Endothelial cell of umbilical vein (primary cell): ENCODE data around the gene PIGT. TPM values are rescaled to one million over a fixed set of nuclear protein-coding genes. Genes with fewer than 3 reads are reported as not detected.

ENCODE experiments used
- BruUV-seq: library from RNA; stranded (reverse); fragments of 400-500 nt; replicated peaks from 2 replicates; lab custom pipeline; 2021; lab: Mats Ljungman, UMichigan
- CTCF ChIA-PET: fragments of 300-600, 350-600 bp; sonication (Branson Sonifier 250); formaldehyde crosslinking; loops from one replicate; lab custom pipeline; 2021; ENCODE audit warnings: antibody characterized with exemption, inconsistent platforms; lab: Charles Lee
- POLR2A ChIA-PET: fragments of 300-600, 350-600 bp; sonication (Branson Sonifier 250); formaldehyde crosslinking; loops from one replicate; lab custom pipeline; 2021; ENCODE audit warnings: antibody characterized with exemption, inconsistent platforms; lab: Charles Lee
- DNase-seq: peaks from one replicate; pipeline ENCODE4 v3.0.0-alpha.2; 2011; ENCODE audit warnings: low read depth, low spot score
- FAIRE-seq: peaks from 2 replicates; lab custom pipeline; 2011; peaks lifted over from hg19 to GRCh38; lab: Jason Lieb, UNC
- H2AFZ ChIP-seq: 2 replicates; pipeline ENCODE4 v1.6.0; 2012; ENCODE audit warnings: low read depth, low read length, control low read depth, inconsistent platforms
- H3K27ac ChIP-seq: 2 replicates; pipeline ENCODE4 v1.5.1; 2011; ENCODE audit warnings: low read depth, mild to moderate bottlenecking, control low read depth, low read length, moderate library complexity; ENCODE audit not compliant: insufficient read depth
- H3K27me3 ChIP-seq, 2 experiments: 2 replicates each; pipeline versions ENCODE4 v1.6.0 to v1.6.1; 2011; ENCODE audit warnings: low read length in 2 of 2, mixed read lengths in 1 of 2; ENCODE audit not compliant: control insufficient read depth in 2 of 2, insufficient read depth in 2 of 2
- H3K36me3 ChIP-seq, 2 experiments: 2 replicates in 1 of 2; 3 replicates in 1 of 2; pipeline ENCODE4 v1.5.1; 2011; ENCODE audit warnings: low read length in 2 of 2, mild to moderate bottlenecking in 1 of 2, moderate library complexity in 1 of 2; ENCODE audit not compliant: control insufficient read depth in 2 of 2, insufficient read depth in 2 of 2; ENCODE audit errors: extremely low read depth in 1 of 2
- H3K4me1 ChIP-seq: 3 replicates; pipeline ENCODE4 v1.5.1; 2011; ENCODE audit warnings: mild to moderate bottlenecking, low read length; ENCODE audit not compliant: control insufficient read depth, insufficient read depth; ENCODE audit errors: extremely low read depth
- H3K4me2 ChIP-seq: 2 replicates; pipeline ENCODE4 v1.6.1; 2011; ENCODE audit warnings: low read length, control low read depth, mixed read lengths; ENCODE audit not compliant: insufficient read depth
- H3K4me3 ChIP-seq, 3 experiments: fragments of 200-600 bp in 1 of 3; sonication (generic), shearing (Covaris generic) in 1 of 3; replicated peaks in 1 of 3; 2 replicates each; pipeline ENCODE4 v1.5.1; 2011 to 2016; ENCODE audit warnings: control low read depth in 3 of 3, low read length in 3 of 3, mild to moderate bottlenecking in 2 of 3, inconsistent platforms in 1 of 3, low read depth in 1 of 3, moderate library complexity in 1 of 3; ENCODE audit not compliant: insufficient read depth in 1 of 3
- H3K79me2 ChIP-seq: 2 replicates; pipeline ENCODE4 v1.6.0; 2012; ENCODE audit warnings: low read length, inconsistent platforms; ENCODE audit not compliant: control insufficient read depth, insufficient read depth
- H3K9ac ChIP-seq: replicated peaks from 2 replicates; pipeline ENCODE3; 2011; ENCODE audit warnings: low read length, control low read depth; ENCODE audit not compliant: insufficient read depth; ENCODE audit errors: extremely low read depth
- H3K9me1 ChIP-seq: replicated peaks from 3 replicates; pipeline ENCODE4 v1.6.0; 2011; ENCODE audit warnings: mild to moderate bottlenecking, low read length; ENCODE audit not compliant: control insufficient read depth, insufficient read depth; ENCODE audit errors: extremely low read depth
- H3K9me3 ChIP-seq: replicated peaks from 2 replicates; pipeline ENCODE4 v1.5.1; 2012; ENCODE audit warnings: low read length, inconsistent platforms; ENCODE audit not compliant: control insufficient read depth, insufficient read depth
- H4K20me1 ChIP-seq: replicated peaks from 2 replicates; pipeline ENCODE3; 2011; ENCODE audit warnings: mild to moderate bottlenecking, low read length; ENCODE audit not compliant: control insufficient read depth, insufficient read depth; ENCODE audit errors: extremely low read depth
- CTCF ChIP-seq, 2 donors: IDR thresholded peaks; 1 replicate in 1 of 2; 2 replicates in 1 of 2; pipeline ENCODE4 v1.5.1; 2011; ENCODE audit warnings: low read length in 2 of 2, mild to moderate bottlenecking in 2 of 2, moderate library complexity in 2 of 2, control low read depth in 1 of 2, inconsistent platforms in 1 of 2, low read depth in 1 of 2; ENCODE audit not compliant: insufficient read depth in 1 of 2; ENCODE audit errors: extremely low read depth in 1 of 2
- EZH2 ChIP-seq: IDR thresholded peaks from 2 replicates; pipeline ENCODE4 v1.6.1; 2012; ENCODE audit warnings: borderline replicate concordance, low read depth, mild to moderate bottlenecking, moderate library complexity, low read length, inconsistent platforms; ENCODE audit not compliant: severe bottlenecking
- FOS ChIP-seq: IDR thresholded peaks from 2 replicates; pipeline ENCODE4 v1.6.1; 2011; ENCODE audit warnings: mild to moderate bottlenecking, low read length, moderate library complexity, borderline replicate concordance; ENCODE audit not compliant: insufficient read depth
- GATA2 ChIP-seq: IDR thresholded peaks from 2 replicates; pipeline ENCODE4 v1.7.0; 2011; ENCODE audit warnings: low read depth, mild to moderate bottlenecking, moderate library complexity, mixed read lengths, low read length; ENCODE audit not compliant: insufficient read length, insufficient read depth
- JUN ChIP-seq: IDR thresholded peaks from 2 replicates; pipeline ENCODE4 v1.6.1; 2011; ENCODE audit warnings: borderline replicate concordance, low read depth; ENCODE audit not compliant: insufficient read length, insufficient read depth
- MYC ChIP-seq: IDR thresholded peaks from one replicate; pipeline ENCODE4 v1.6.1; 2011; ENCODE audit warnings: mild to moderate bottlenecking, low read depth, low read length
- POLR2A ChIP-seq: IDR thresholded peaks from 2 replicates; pipeline ENCODE4 v1.6.1; 2012; ENCODE audit warnings: low read depth, mild to moderate bottlenecking, control low read depth, low read length
- POLR2AphosphoS5 ChIP-seq: IDR thresholded peaks from 2 replicates; pipeline ENCODE4 v1.6.1; 2012; ENCODE audit warnings: low read depth, mild to moderate bottlenecking, control low read depth, low read length, moderate library complexity; ENCODE audit not compliant: insufficient read depth
- dilution Hi-C: fragments of 300-500 bp; cut with MboI; formaldehyde crosslinking; loops from one replicate; pipeline ENCODE4 v1.15.0; 2019; ENCODE audit warnings: low sequenced_read_pairs; ENCODE audit not compliant: extremely low pct_ligation_motif_present
- intact Hi-C: fragments of 100-400 bp; cut with micrococcal nuclease; formaldehyde crosslinking; loops from one replicate; pipeline ENCODE4 v1.10.0; 2022
- polyA plus RNA-seq, 4 experiments: library from polyadenylated mRNA; depleted of rRNA in 3 of 4; stranded (reverse) in 3 of 4; unstranded in 1 of 4; fragments of >200 nt; gene quantifications; 2 replicates each; pipeline versions ENCODE4 v1.2.1 to v1.2.3, GENCODE V29; 2011 to 2012; ENCODE audit warnings: missing spikeins in 1 of 4
- total RNA-seq: library from RNA; stranded (reverse); gene quantifications from 2 replicates; pipeline ENCODE4 v1.2.3, GENCODE V29; 2021
- TF ChIP-seq, protein P1 (sequence below): IDR thresholded peaks from 2 replicates; pipeline ENCODE4 v1.6.1; 2011; ENCODE audit not compliant: insufficient read depth, insufficient read length

PIGT gene
- total and polyA plus RNA-seq, 2 donors (not counting 3 experiments of a cell fraction or from before 2014, with no cell fraction given) = 96.8 to 143 TPM

DNA sequence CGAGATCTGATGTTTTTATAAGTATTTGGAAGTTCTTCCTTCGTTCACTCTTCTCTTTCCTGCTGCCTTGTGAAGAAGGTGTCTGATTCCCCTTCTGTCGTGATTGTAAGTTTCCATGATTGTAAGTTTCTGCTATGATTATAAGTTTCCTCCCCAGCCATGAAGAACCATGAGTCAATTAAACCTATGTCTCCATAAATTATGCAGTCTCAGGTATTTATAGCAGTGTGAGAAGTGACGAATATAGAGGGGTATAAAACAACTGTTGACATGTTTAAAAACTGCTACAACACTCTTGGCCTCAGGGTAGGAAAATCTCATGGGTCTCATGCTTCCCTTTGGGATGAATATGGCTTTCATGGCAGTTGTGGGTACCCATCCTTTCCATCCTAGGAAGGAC lies 47.8 kb downstream of the PIGT start:
- H3K36me3 ChIP-seq = no peaks in the 10 kb centered on the region
- no peak overlapping the region for H2AFZ ChIP-seq
- H3K27me3 ChIP-seq = peaks cover 39 to 54% of the 10 kb centered on the region in 2 experiments
- no peaks in the 10 kb centered on the region for H4K20me1 ChIP-seq
- no peaks in the 10 kb centered on the region for H3K9me3 ChIP-seq
- H3K79me2 ChIP-seq = no peaks in the 10 kb centered on the region
- no peaks in the 10 kb centered on the region for H3K4me1 ChIP-seq
- H3K4me2 ChIP-seq = no peak overlapping the region
- intact Hi-C loops = no loop called here
- no peak overlapping the region for H3K4me3 ChIP-seq
- no peak overlapping the region for H3K9ac ChIP-seq
- no TSS peak for BruUV-seq
- DNase-seq (no peak), FAIRE-seq (no peak)
- no peak overlapping the region for H3K27ac ChIP-seq
- CTCF ChIA-PET = interaction anchor here (1.5 to 2.3 kb wide), 4 partner anchors 14 to 307 kb away, joined by 3 to 10 read pairs (median 4); no protein-coding TSS in a partner anchor
- H3K9me1 ChIP-seq = no peaks in the 10 kb centered on the region
- dilution Hi-C loops = no loop called here
- POLR2A ChIA-PET = no interaction called here
- TF ChIP-seq FOS = no peak
- TF ChIP-seq JUN = no peak
- TF ChIP-seq CTCF (IDR thresholded peaks at IDR 0.05; ENCODE audit: extremely low read depth in 1 of 2, insufficient read depth in 1 of 2, low read depth in 1 of 2, low read length in 2 of 2) = no peak
- TF ChIP-seq GATA2 = no peak
- TF ChIP-seq MYC = no peak
- TF ChIP-seq EZH2 = no peak
- no peak for TF ChIP-seq POLR2AphosphoS5
- TF ChIP-seq POLR2A = no peak
- TF ChIP-seq, protein P1, sequence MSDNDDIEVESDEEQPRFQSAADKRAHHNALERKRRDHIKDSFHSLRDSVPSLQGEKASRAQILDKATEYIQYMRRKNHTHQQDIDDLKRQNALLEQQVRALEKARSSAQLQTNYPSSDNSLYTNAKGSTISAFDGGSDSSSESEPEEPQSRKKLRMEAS = no peak
